ES-I3 (cell line): ENCODE data around the gene DYRK2.
A peak's percentile ranks its signal among the peaks of the same experiment; 100 is the strongest.

Experiments used
- H3K36me3 ChIP-seq: 2 replicates; pipeline ENCODE4 v1.6.1; 2013; ENCODE audit warnings: mild to moderate bottlenecking, low read length, control low read depth, moderate library complexity; ENCODE audit not compliant: insufficient read depth
- H3K4me1 ChIP-seq: 2 replicates; pipeline ENCODE4 v1.6.1; 2013; ENCODE audit warnings: mild to moderate bottlenecking, control low read depth, low read length; ENCODE audit not compliant: insufficient read depth
- H3K9ac ChIP-seq: 2 replicates; pipeline ENCODE4 v1.6.1; 2013; ENCODE audit warnings: low read depth, mild to moderate bottlenecking, low read length, moderate library complexity
- H3K9me3 ChIP-seq: 2 replicates; pipeline ENCODE4 v1.6.1; 2013; ENCODE audit warnings: mild to moderate bottlenecking, low read length, moderate library complexity; ENCODE audit not compliant: control insufficient read depth, insufficient read depth

Gene DYRK2

DNA sequence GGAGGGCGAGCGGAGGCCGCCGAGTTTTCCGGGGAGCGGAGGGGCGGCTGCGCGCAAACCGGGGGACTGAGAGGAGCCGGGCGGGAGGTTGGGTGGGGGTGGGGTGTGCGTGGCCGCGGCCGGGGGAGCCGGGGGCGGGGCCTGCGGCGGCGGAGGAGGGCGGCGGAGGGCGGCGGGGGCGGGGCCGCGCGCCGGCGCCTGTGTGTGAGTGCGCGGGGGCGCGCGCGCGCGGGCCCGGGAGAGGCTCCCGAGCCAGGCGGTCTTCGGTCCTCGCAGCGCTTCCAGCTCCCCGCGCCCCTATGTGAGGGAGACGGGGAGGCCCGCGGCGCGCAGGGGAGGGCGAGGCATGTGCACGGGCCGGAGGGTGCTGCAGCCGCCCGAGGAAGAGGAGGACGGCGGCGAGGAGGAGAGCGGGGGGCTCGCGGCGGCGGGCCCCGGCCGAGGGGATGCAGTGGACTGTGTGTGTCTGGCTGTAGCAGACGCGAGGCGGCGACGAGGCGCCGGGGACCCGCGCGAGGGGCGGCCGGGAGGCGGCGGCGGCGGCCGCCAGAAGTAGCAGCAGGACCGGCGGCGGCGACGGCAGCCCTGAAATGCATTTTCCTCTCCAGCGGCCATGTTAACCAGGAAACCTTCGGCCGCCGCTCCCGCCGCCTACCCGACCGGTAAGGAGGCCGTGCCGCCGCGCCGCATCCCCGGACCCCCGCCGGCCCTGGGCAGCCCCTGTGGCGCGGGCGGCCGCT is at the start of gene DYRK2:
TSS of gene DYRK2 (plus strand) at position 225 of the 740 bp plus-strand sequence. CDS start at position 614, 389 bp downstream.
- no peaks in the 10 kb centered on the region for H3K9me3 ChIP-seq
- peaks cover 10% of the 10 kb centered on the region for H3K4me1 ChIP-seq
- H3K36me3 ChIP-seq, result peaks cover 4% of the 10 kb centered on the region; the same call in 1 of the 2 replicates
- H3K9ac ChIP-seq, result peak within 1 kb of the TSS; percentile 88

GRCh38 chr12:67599691-67600090 is 48.9 kb upstream of the DYRK2 start:
- Histone ChIP-seq H3K9me3 (no peaks in the 10 kb centered on the region), H3K9ac (no peak overlapping the region), H3K36me3 (no peaks in the 10 kb centered on the region), H3K4me1 (no peaks in the 10 kb centered on the region)

DNA sequence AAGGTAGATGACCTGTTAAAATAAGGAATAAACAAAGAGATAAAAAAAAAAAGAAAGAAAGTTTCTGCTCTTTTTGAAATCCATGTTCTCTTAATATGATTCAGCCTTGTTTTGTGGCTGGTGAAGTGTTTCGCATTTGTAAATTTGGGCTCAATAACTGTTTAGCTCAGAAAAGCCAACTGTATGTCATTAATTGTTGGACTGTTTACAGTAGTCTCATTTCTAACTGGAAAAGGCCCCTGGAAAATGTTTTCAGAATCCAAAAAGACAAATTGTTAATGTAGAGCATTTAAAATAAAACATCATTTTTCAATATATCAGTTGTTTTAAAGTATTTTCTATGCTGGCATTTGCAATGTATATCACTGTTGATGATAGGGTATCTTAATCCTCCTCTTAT is 47.4 kb upstream of the DYRK2 start:
- Histone ChIP-seq H3K9me3 (no peaks in the 10 kb centered on the region), H3K36me3 (no peaks in the 10 kb centered on the region), H3K9ac (no peak overlapping the region), H3K4me1 (no peaks in the 10 kb centered on the region)

DNA sequence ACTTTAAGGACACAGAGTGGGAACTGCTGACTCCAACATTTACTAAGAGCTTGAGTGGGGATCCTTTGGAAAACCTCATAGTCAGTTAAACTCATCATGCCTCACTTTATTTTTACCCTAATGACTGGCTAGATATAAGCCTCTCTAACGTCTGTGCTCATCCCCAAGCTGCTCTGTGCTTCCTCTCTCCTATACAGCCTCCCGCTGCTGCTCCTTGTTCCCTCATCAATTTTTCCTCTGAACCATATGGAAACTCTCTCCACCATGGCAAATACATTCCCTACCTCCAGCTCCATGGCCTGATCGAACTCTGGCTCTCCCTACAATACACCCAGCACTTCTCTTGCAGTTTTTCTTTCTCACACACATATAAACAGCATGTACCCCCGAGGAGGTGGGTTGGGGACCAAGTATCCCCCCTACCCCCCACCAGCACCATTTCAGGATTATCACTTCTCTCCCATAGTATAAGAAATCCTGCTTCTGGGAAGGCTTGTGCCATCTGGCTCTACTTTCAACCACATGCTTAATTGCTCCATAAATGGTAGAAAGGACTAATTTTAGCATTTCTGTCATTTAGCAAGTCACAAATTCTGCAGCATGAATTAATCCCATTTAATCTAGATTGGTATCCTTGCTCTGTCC is 39.2 kb upstream of the DYRK2 start:
- no peaks in the 10 kb centered on the region for H3K36me3 ChIP-seq
- H3K9ac ChIP-seq, result no peak overlapping the region
- H3K4me1 ChIP-seq, result no peaks in the 10 kb centered on the region
- no peaks in the 10 kb centered on the region for H3K9me3 ChIP-seq

DNA sequence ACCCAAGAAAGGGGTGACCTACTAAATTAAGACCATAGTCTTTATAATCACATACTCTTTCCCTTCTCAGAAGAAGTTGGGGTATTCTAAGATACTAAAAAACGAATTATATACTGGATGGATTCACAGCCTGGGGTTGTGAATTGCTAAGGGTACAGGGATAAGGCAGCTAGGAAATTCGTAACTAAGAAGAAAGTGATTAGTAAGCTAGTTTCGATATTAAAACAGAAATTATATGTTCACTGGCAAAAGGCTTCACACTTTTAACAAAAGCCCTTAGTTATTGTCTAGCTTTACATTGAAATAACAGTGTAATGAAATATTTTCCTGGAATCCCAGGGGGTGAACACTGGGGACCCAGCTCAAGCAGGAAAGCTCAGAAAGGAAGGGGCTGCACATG is 35.5 kb upstream of the DYRK2 start:
- H3K9me3 ChIP-seq, result no peaks in the 10 kb centered on the region
- no peak overlapping the region for H3K9ac ChIP-seq

DNA sequence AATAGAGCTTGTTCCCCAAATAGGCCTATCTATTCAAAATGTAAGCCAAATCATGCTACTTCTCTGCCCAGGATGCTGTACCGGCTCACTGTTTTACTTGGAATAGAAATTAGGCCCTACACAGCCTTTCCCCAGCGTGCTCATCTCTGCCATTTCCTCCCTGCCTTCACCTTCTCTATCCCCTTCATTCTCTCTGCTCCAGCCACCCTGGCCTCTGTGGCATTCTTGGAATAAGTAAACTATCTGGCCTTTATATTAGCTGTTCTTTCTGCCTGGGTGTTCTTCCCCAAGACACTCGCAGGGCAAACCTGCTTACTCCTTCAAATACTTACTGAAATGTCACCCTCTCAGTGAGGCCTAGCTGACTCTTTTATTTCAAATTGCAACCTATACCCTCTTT is 30.9 kb upstream of the DYRK2 start:
- H3K9ac ChIP-seq, result no peak overlapping the region
- H3K4me1 ChIP-seq, result peaks cover 4% of the 10 kb centered on the region; the same call in 1 of the 2 replicates
- H3K36me3 ChIP-seq, result no peaks in the 10 kb centered on the region
- no peaks in the 10 kb centered on the region; the same call in 1 of the 2 replicates for H3K9me3 ChIP-seq

More for the DNA sequence above, 35.5 kb upstream of the DYRK2 start:
- Histone ChIP-seq H3K36me3 (no peaks in the 10 kb centered on the region), H3K4me1 (no peaks in the 10 kb centered on the region)

DNA sequence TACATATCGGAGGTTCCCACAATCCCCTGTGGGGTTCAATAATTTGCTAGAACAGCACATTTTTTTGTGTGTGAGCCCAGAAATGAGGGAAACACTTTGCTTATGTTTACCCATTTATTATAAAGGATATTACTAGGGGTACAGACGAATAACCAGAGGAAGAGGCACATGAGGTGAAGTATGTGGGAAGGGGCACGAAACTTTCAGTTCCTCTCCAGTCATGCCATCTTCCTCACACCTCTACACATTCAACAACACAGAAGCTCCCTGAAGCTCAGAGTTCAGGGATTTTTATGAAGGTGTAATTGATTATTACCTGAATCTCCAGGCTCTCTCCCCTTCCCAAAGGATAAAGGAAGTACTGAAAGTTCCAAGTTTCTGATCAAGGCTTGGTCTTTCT is 30.2 kb upstream of the DYRK2 start:
- H3K9ac ChIP-seq, result no peak overlapping the region
- no peaks in the 10 kb centered on the region for H3K36me3 ChIP-seq
- peaks cover 4% of the 10 kb centered on the region; the same call in 1 of the 2 replicates for H3K4me1 ChIP-seq
- no peaks in the 10 kb centered on the region; the same call in 1 of the 2 replicates for H3K9me3 ChIP-seq

DNA sequence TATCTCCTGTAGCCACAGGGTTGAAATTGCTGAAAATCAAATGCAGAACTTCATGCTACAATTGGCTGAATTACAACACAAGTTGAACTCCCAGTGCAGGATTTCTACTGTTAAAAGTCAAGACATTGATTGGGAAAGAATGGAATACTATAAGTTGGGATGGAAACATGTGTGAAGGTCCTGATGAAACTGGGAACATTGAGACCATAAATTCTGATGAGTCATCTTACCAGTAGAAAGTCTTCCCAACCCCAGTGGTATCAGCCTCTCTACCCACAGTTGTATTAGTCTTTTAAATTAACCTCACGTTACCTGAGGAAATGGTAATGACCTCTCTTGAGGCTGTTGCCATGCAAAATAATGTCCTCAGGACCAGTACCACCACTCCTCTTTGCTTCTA is 27.4 kb upstream of the DYRK2 start:
- no peak overlapping the region for H3K9ac ChIP-seq
- H3K4me1 ChIP-seq, result peaks cover 4% of the 10 kb centered on the region; the same call in 1 of the 2 replicates
- H3K36me3 ChIP-seq, result no peaks in the 10 kb centered on the region
- H3K9me3 ChIP-seq, result no peaks in the 10 kb centered on the region; the same call in 1 of the 2 replicates

GRCh38 chr12:67621926-67622325 is 26.6 kb upstream of the DYRK2 start:
- H3K36me3 ChIP-seq, result no peaks in the 10 kb centered on the region
- no peak overlapping the region for H3K9ac ChIP-seq
- peaks cover 4% of the 10 kb centered on the region; the same call in 1 of the 2 replicates for H3K4me1 ChIP-seq
- no peaks in the 10 kb centered on the region; the same call in 1 of the 2 replicates for H3K9me3 ChIP-seq

DNA sequence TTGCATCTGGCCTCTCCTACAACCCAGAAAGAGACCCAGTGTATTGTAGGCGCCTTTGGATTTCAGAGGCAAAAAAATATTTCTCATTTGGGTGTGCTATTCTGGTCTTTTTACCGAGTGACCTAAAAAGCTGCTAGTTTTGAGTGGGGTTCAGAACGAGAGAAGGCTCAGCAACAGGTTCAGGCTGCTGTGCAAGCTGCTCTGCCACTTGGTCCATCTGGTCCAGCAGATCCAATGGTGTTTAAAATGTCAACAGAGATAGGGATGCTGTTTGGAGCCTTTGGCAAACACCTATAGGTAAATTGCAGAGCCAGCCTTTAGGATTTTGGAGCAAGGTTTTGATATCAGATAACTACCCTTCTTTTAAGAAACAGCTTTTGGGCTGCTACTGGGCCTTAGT is 25.3 kb upstream of the DYRK2 start:
- Histone ChIP-seq H3K36me3 (no peaks in the 10 kb centered on the region), H3K9me3 (no peaks in the 10 kb centered on the region; the same call in 1 of the 2 replicates), H3K4me1 (peaks cover 4% of the 10 kb centered on the region; the same call in 1 of the 2 replicates), H3K9ac (no peak overlapping the region)

- Histone ChIP-seq H3K36me3 (no peaks in the 10 kb centered on the region), H3K9me3 (no peaks in the 10 kb centered on the region; the same call in 1 of the 2 replicates), H3K4me1 (peaks cover 4% of the 10 kb centered on the region; the same call in 1 of the 2 replicates), H3K9ac (no peak overlapping the region)
Observed at GRCh38 chr12:67624355-67624754, 24.2 kb upstream of the DYRK2 start.

DNA sequence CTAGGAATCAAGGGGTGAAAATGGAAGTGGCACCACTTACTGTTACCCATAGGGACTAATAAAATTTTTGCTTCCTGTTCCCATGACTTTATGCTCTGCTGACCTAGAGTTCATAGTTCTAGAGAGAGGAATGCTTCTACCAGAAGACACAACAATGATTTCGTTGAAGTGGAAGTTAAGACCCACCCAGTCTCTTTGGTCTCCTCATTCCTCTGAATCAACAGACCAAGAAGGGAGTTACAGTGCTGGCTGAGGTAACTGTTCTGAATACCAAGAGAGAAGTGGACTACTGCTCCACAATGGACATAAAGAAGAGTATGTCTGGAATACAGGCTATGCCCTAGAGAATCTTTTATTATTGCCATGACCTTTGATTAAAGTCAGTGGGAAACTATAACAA is 23.5 kb upstream of the DYRK2 start:
- Histone ChIP-seq H3K4me1 (peaks cover 5% of the 10 kb centered on the region; the same call in 1 of the 2 replicates), H3K9ac (no peak overlapping the region), H3K9me3 (no peaks in the 10 kb centered on the region; the same call in 1 of the 2 replicates), H3K36me3 (no peaks in the 10 kb centered on the region)

GRCh38 chr12:67626156-67626555 is 22.4 kb upstream of the DYRK2 start:
- peaks cover 12% of the 10 kb centered on the region; the same call in 1 of the 2 replicates for H3K4me1 ChIP-seq
- H3K36me3 ChIP-seq, result no peaks in the 10 kb centered on the region
- H3K9me3 ChIP-seq, result no peaks in the 10 kb centered on the region
- no peak overlapping the region for H3K9ac ChIP-seq

GRCh38 chr12:67630373-67631088 is 18.0 kb upstream of the DYRK2 start:
- no peak overlapping the region for H3K9ac ChIP-seq
- peaks cover 34% of the 10 kb centered on the region; the same call in 1 of the 2 replicates for H3K4me1 ChIP-seq
- H3K9me3 ChIP-seq, result no peaks in the 10 kb centered on the region
- H3K36me3 ChIP-seq, result no peaks in the 10 kb centered on the region
